ENCODE data around the gene BLMH. TPM values are rescaled to one million over a fixed set of nuclear protein-coding genes. Genes with fewer than 3 reads are reported as not detected.
"Not testable (repeated sequence)": the region's sequence is repeated elsewhere in the genome, so short reads cannot be mapped to it uniquely, and the experiment has no call there.

BLMH gene
- total RNA-seq, 1 donor from 2014 or later, result 98.8 TPM

- no peak overlapping the region for H3K27ac Mint-ChIP-seq
- peaks cover 5% of the 10 kb centered on the region for H3F3A ChIP-seq (ENCODE audit: low read depth)
- H3K4me1 Mint-ChIP-seq, result peaks cover 19% of the 10 kb centered on the region
- DNase-seq (ENCODE audit: low spot score), result no peak
- no peak overlapping the region for H3K27ac ChIP-seq
- no peak overlapping the region for H3K4me3 ChIP-seq
- no peak overlapping the region for H3K9ac ChIP-seq
- TF ChIP-seq EZH2 (IDR thresholded peaks at IDR 0.05) (no peak), EZH2phosphoT487 (IDR thresholded peaks at IDR 0.05) (no peak)
- TF ChIP-seq, protein P1, sequence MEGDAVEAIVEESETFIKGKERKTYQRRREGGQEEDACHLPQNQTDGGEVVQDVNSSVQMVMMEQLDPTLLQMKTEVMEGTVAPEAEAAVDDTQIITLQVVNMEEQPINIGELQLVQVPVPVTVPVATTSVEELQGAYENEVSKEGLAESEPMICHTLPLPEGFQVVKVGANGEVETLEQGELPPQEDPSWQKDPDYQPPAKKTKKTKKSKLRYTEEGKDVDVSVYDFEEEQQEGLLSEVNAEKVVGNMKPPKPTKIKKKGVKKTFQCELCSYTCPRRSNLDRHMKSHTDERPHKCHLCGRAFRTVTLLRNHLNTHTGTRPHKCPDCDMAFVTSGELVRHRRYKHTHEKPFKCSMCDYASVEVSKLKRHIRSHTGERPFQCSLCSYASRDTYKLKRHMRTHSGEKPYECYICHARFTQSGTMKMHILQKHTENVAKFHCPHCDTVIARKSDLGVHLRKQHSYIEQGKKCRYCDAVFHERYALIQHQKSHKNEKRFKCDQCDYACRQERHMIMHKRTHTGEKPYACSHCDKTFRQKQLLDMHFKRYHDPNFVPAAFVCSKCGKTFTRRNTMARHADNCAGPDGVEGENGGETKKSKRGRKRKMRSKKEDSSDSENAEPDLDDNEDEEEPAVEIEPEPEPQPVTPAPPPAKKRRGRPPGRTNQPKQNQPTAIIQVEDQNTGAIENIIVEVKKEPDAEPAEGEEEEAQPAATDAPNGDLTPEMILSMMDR (IDR thresholded peaks at IDR 0.05), result no peak
- H3K9me3 Mint-ChIP-seq, result peaks cover 5% of the 10 kb centered on the region
- H3K36me3 Mint-ChIP-seq, result no peaks in the 10 kb centered on the region
- H3K36me3 ChIP-seq, result no peaks in the 10 kb centered on the region
- peaks cover 9% of the 10 kb centered on the region for H3K4me1 ChIP-seq
- peaks cover 69% of the 10 kb centered on the region for H3K27me3 ChIP-seq
- no peak overlapping the region for H3K4me2 ChIP-seq
- no peak overlapping the region for H2AFZ ChIP-seq (replicated peaks)
- no peaks in the 10 kb centered on the region for H3K9me3 ChIP-seq (ENCODE audit: low read depth)
- H3K27me3 Mint-ChIP-seq (ENCODE audit: insufficient read depth, low read depth), result peaks cover 33% of the 10 kb centered on the region
- peaks cover 7% of the 10 kb centered on the region for H4K20me1 ChIP-seq (ENCODE audit: low read depth)
- no peak overlapping the region for H3K4me3 Mint-ChIP-seq
- H3K79me2 ChIP-seq (ENCODE audit: low read depth), result no peaks in the 10 kb centered on the region
These were observed 61.1 kb downstream of the BLMH start for GRCh38 chr17:30230596-30231125.

- H2AFZ ChIP-seq (replicated peaks); H3K27ac Mint-ChIP-seq: not testable (repeated sequence)
These were observed 61.7 kb downstream of the BLMH start for GRCh38 chr17:30230009-30230408.

GRCh38 chr17:30229012-30229411 lies 62.7 kb downstream of the BLMH start:
- no peak overlapping the region for H3K9ac ChIP-seq
- no peaks in the 10 kb centered on the region for H3K4me1 ChIP-seq
- peaks cover 53% of the 10 kb centered on the region for H3K27me3 ChIP-seq
- H2AFZ ChIP-seq (replicated peaks), result no peak overlapping the region
- Mint-ChIP-seq H3K27me3 (ENCODE audit: insufficient read depth, low read depth) (peaks cover 22% of the 10 kb centered on the region), H3K9me3 (no peaks in the 10 kb centered on the region), H3K4me3 (no peak overlapping the region), H3K27ac (no peak overlapping the region), H3K4me1 (peaks cover 25% of the 10 kb centered on the region), H3K36me3 (no peaks in the 10 kb centered on the region)
- no peak overlapping the region for H3K4me3 ChIP-seq
- no peak for TF ChIP-seq EZH2phosphoT487 (IDR thresholded peaks at IDR 0.05)
- TF ChIP-seq EZH2 (IDR thresholded peaks at IDR 0.05), result no peak
- H3K79me2 ChIP-seq (ENCODE audit: low read depth), result no peaks in the 10 kb centered on the region
- H3K9me3 ChIP-seq (ENCODE audit: low read depth), result no peaks in the 10 kb centered on the region
- H4K20me1 ChIP-seq (ENCODE audit: low read depth), result no peaks in the 10 kb centered on the region
- no peak for DNase-seq (ENCODE audit: low spot score)
- no peak overlapping the region for H3K27ac ChIP-seq
- no peak overlapping the region for H3K4me2 ChIP-seq
- peaks cover 5% of the 10 kb centered on the region for H3F3A ChIP-seq (ENCODE audit: low read depth)
- no peaks in the 10 kb centered on the region for H3K36me3 ChIP-seq

More at GRCh38 chr17:30230009-30230408, 61.7 kb downstream of the BLMH start:
- not testable (repeated sequence) for H3K27ac ChIP-seq; H3K9ac ChIP-seq; H3K36me3 ChIP-seq; H3K79me2 ChIP-seq (ENCODE audit: low read depth); H3K4me2 ChIP-seq; H3K36me3 Mint-ChIP-seq; H3K4me3 ChIP-seq; H3K4me1 ChIP-seq; H3K9me3 ChIP-seq (ENCODE audit: low read depth); H3F3A ChIP-seq (ENCODE audit: low read depth); H3K9me3 Mint-ChIP-seq; H4K20me1 ChIP-seq (ENCODE audit: low read depth); H3K4me3 Mint-ChIP-seq; DNase-seq (ENCODE audit: low spot score)
- peaks cover 63% of the 10 kb centered on the region for H3K27me3 ChIP-seq
- H3K27me3 Mint-ChIP-seq (ENCODE audit: insufficient read depth, low read depth), result peaks cover 29% of the 10 kb centered on the region
- H3K4me1 Mint-ChIP-seq, result peaks cover 24% of the 10 kb centered on the region

- Histone ChIP-seq H3K79me2 (ENCODE audit: low read depth) (no peaks in the 10 kb centered on the region), H3K9me3 (ENCODE audit: low read depth) (no peaks in the 10 kb centered on the region), H3K27ac (no peak overlapping the region), H2AFZ (replicated peaks) (no peak overlapping the region), H3K27me3 (peaks cover 43% of the 10 kb centered on the region), H3K4me2 (no peak overlapping the region), H3K4me3 (no peak overlapping the region), H4K20me1 (ENCODE audit: low read depth) (no peaks in the 10 kb centered on the region), H3K9ac (no peak overlapping the region), H3K4me1 (peaks cover 3% of the 10 kb centered on the region), H3F3A (ENCODE audit: low read depth) (peaks cover 7% of the 10 kb centered on the region), H3K36me3 (no peaks in the 10 kb centered on the region)
- no peak overlapping the region for H3K4me3 Mint-ChIP-seq
- H3K27ac Mint-ChIP-seq, result no peak overlapping the region
- peaks cover 15% of the 10 kb centered on the region for H3K27me3 Mint-ChIP-seq (ENCODE audit: insufficient read depth, low read depth)
- H3K36me3 Mint-ChIP-seq, result no peaks in the 10 kb centered on the region
- peaks cover 31% of the 10 kb centered on the region for H3K4me1 Mint-ChIP-seq
- DNase-seq (ENCODE audit: low spot score), result no peak
- no peaks in the 10 kb centered on the region for H3K9me3 Mint-ChIP-seq
- TF ChIP-seq EZH2 (IDR thresholded peaks at IDR 0.05) (no peak), EZH2phosphoT487 (IDR thresholded peaks at IDR 0.05) (no peak)
- TF ChIP-seq, protein P1 (IDR thresholded peaks at IDR 0.05), result no peak
These were observed 63.7 kb downstream of the BLMH start for GRCh38 chr17:30228011-30228410.
